OCI-LY7 (cell line): ENCODE results near the gene AFF3. TPM values are rescaled to one million over a fixed set of nuclear protein-coding genes. Genes with fewer than 3 reads are reported as not detected.

Experiments used
- BruUV-seq: library from RNA; stranded (reverse); fragments of 400-500 nt; replicated peaks from 2 replicates; lab custom pipeline; 2021; lab: Mats Ljungman, UMichigan
- CTCF ChIA-PET: fragments of 300-600 bp; sonication (Branson Sonifier 250); formaldehyde crosslinking; loops from one replicate; lab custom pipeline; 2022; ENCODE audit warnings: antibody characterized with exemption; ENCODE audit not compliant: unreplicated experiment; lab: Charles Lee
- POLR2A ChIA-PET: fragments of 300-600 bp; sonication (Branson Sonifier 250); formaldehyde crosslinking; loops from one replicate; lab custom pipeline; 2022; ENCODE audit warnings: antibody characterized with exemption; lab: Charles Lee
- DNase-seq: peaks from one replicate; pipeline ENCODE4 v3.0.0-alpha.2; 2015; ENCODE audit warnings: low spot score
- H2AFZ ChIP-seq: fragments of 200-600 bp; sonication (generic), shearing (Covaris generic); 2 replicates; pipeline ENCODE4 v1.6.1; 2014; ENCODE audit warnings: mild to moderate bottlenecking, antibody characterized with exemption, low read length, moderate library complexity
- H3K27ac ChIP-seq: fragments of 200-600 bp; sonication (generic); 2 replicates; pipeline ENCODE4 v1.5.1; 2014; ENCODE audit warnings: mixed run types, low read depth, mild to moderate bottlenecking, moderate library complexity, low read length, inconsistent platforms; ENCODE audit not compliant: poor library complexity, severe bottlenecking
- H3K36me3 ChIP-seq: fragments of 200-600 bp; sonication (generic); 2 replicates; pipeline ENCODE4 v1.6.1; 2014; ENCODE audit warnings: mild to moderate bottlenecking, antibody characterized with exemption, low read length, moderate library complexity, mixed read lengths; ENCODE audit not compliant: insufficient read depth
- H3K4me1 ChIP-seq: fragments of 200-600 bp; sonication (generic); 2 replicates; pipeline ENCODE4 v1.5.1; 2014; ENCODE audit warnings: mild to moderate bottlenecking, low read length; ENCODE audit not compliant: insufficient read depth, poor library complexity, severe bottlenecking
- H3K4me2 ChIP-seq: fragments of 200-600 bp; sonication (generic); 2 replicates; pipeline ENCODE4 v1.6.1; 2014; ENCODE audit warnings: mild to moderate bottlenecking, low read length
- H3K4me3 ChIP-seq: fragments of 200-600 bp; sonication (generic); 2 replicates; pipeline ENCODE4 v1.5.1; 2014; ENCODE audit warnings: mild to moderate bottlenecking, low read depth, low read length; ENCODE audit not compliant: poor library complexity, severe bottlenecking
- H3K79me2 ChIP-seq: fragments of 200-600 bp; sonication (generic); 2 replicates; pipeline ENCODE4 v1.6.1; 2016; ENCODE audit warnings: low read depth, mild to moderate bottlenecking, low read length, moderate library complexity, mixed read lengths; ENCODE audit not compliant: insufficient read depth
- H3K9me2 ChIP-seq: fragments of 200-600 bp; sonication (generic); 2 replicates; pipeline ENCODE4 v1.6.1; 2016; ENCODE audit warnings: mild to moderate bottlenecking, low read length, mixed read lengths; ENCODE audit not compliant: insufficient read depth
- H3K9me3 ChIP-seq: fragments of 200-600 bp; sonication (generic); 2 replicates; pipeline ENCODE4 v1.6.1; 2014; ENCODE audit warnings: mild to moderate bottlenecking, mixed run types, low read length, mixed read lengths
- H4K20me1 ChIP-seq: fragments of 200-600 bp; sonication (generic); 2 replicates; pipeline ENCODE4 v1.6.1; 2014; ENCODE audit warnings: mild to moderate bottlenecking, antibody characterized with exemption, low read length, moderate library complexity, mixed read lengths; ENCODE audit not compliant: insufficient read depth
- EZH2phosphoT487 ChIP-seq: fragments of 200-600 bp; sonication (generic); IDR thresholded peaks from 2 replicates; pipeline ENCODE4 v1.6.1; 2018; ENCODE audit warnings: low read depth, borderline replicate concordance, mild to moderate bottlenecking, mixed run types, antibody characterized with exemption, low read length, moderate library complexity, mixed read lengths
- intact Hi-C: fragments of 100-400 bp; cut with micrococcal nuclease; formaldehyde crosslinking; loops from one replicate; pipeline ENCODE4 v1.10.0; 2022; ENCODE audit not compliant: unreplicated experiment
- total RNA-seq, 2 experiments: library from RNA; depleted of rRNA in 1 of 2; stranded (reverse); fragments of >200 nt in 1 of 2; shearing (Covaris generic) in 1 of 2; gene quantifications; 2 replicates each; pipeline ENCODE4 v1.2.3, GENCODE V29; 2014 to 2022
- TF ChIP-seq, protein P1 (sequence below): fragments of 200-600 bp; sonication (generic); conservative IDR thresholded peaks from 2 replicates; pipeline ENCODE4 v1.5.1; 2014; ENCODE audit warnings: mild to moderate bottlenecking, antibody characterized with exemption, low read length, moderate library complexity, mixed read lengths

AFF3 gene
- total RNA-seq, 2 experiments from 2014 or later: 131 to 133 TPM

DNA sequence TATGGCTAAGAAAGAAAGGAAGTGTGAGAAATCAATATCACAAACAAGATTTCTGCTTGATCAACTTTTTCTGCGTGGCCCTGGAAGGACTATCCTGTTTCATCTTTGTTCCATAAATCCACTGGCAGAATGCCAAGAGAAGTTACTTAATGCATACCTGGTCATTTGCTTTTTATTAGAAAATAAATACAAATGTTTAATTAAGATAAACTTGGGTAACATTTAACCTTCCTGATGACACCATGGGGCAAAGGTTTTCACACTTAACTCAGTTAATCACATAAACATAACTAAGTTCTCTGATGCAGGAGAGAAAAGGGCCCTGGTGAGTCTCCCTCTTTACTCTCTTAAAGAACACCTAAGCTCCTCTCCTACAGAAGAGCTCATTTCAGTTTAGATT lies 203.3 kb downstream of the AFF3 start:
- Histone ChIP-seq H3K79me2 (no peaks in the 10 kb centered on the region), H3K4me2 (no peak overlapping the region), H3K4me1 (no peaks in the 10 kb centered on the region), H3K36me3 (peaks cover 56% of the 10 kb centered on the region), H4K20me1 (no peaks in the 10 kb centered on the region), H3K9me3 (no peaks in the 10 kb centered on the region), H3K4me3 (no peak overlapping the region), H3K9me2 (no peaks in the 10 kb centered on the region), H3K27ac (no peak overlapping the region), H2AFZ (no peak overlapping the region)
- DNase-seq: no peak
- intact Hi-C loops: no loop called here
- TF ChIP-seq, protein P1, sequence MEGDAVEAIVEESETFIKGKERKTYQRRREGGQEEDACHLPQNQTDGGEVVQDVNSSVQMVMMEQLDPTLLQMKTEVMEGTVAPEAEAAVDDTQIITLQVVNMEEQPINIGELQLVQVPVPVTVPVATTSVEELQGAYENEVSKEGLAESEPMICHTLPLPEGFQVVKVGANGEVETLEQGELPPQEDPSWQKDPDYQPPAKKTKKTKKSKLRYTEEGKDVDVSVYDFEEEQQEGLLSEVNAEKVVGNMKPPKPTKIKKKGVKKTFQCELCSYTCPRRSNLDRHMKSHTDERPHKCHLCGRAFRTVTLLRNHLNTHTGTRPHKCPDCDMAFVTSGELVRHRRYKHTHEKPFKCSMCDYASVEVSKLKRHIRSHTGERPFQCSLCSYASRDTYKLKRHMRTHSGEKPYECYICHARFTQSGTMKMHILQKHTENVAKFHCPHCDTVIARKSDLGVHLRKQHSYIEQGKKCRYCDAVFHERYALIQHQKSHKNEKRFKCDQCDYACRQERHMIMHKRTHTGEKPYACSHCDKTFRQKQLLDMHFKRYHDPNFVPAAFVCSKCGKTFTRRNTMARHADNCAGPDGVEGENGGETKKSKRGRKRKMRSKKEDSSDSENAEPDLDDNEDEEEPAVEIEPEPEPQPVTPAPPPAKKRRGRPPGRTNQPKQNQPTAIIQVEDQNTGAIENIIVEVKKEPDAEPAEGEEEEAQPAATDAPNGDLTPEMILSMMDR: no peak
- no peak for TF ChIP-seq EZH2phosphoT487
- ChIA-PET CTCF (no interaction called here), POLR2A (interaction anchor here (0.7 kb wide), 2 partner anchors 16 to 1536 kb away, joined by 3 read pairs; no protein-coding TSS in a partner anchor)
- no TSS peak for BruUV-seq

DNA sequence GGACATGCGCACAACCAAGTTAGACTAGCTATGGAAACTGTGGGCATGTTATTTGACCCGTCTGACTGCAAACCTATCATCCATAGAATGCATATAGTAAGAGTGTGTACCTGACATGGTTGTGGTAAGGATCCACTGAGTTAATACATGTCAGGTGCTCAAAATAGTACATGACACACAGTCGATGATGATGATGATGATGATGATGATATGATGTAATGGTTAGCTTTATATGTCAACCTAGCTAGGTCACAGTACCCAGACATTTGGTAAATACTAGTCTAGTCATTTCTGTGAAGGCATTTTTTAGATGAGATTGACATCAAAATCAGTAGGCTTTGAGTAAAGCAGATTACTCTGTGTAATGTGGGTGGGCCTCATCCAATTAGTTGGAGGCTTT lies 204.1 kb downstream of the AFF3 start:
- Histone ChIP-seq H3K4me1 (no peaks in the 10 kb centered on the region), H3K9me3 (no peaks in the 10 kb centered on the region), H3K27ac (no peak overlapping the region), H4K20me1 (no peaks in the 10 kb centered on the region), H3K79me2 (no peaks in the 10 kb centered on the region), H3K4me3 (no peak overlapping the region), H2AFZ (no peak overlapping the region), H3K9me2 (no peaks in the 10 kb centered on the region), H3K36me3 (peaks cover 62% of the 10 kb centered on the region), H3K4me2 (no peak overlapping the region)
- TF ChIP-seq, protein P1: no peak
- no peak for TF ChIP-seq EZH2phosphoT487
- BruUV-seq: no TSS peak
- DNase-seq: no peak
- POLR2A ChIA-PET: interaction anchor here (1.1 kb wide), 1 partner anchor 13 kb away, joined by 3 read pairs; no protein-coding TSS in a partner anchor
- CTCF ChIA-PET: no interaction called here
- intact Hi-C loops: no loop called here

DNA sequence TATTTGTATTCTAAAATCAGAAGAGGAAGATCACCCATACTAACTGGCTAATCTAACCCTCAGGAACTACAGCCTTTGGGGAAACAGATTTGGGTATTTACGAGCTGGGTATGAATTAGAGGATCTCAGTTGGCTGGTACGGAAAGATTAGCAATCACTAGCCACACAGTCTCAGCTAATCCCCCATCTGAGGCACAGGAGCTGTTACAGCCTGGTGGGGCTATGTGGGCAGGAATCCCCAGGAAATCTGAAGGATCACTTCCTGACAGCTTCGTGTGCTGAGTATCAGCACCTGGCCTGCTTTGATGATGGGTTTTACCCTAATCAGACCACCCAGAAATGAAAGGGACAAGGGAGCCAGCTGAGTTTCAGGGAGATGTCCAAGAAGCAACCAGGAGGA lies 206.3 kb downstream of the AFF3 start:
- H2AFZ ChIP-seq: no peak overlapping the region
- no peaks in the 10 kb centered on the region for H3K9me2 ChIP-seq
- DNase-seq: no peak
- no TSS peak for BruUV-seq
- no peak overlapping the region for H3K4me2 ChIP-seq
- H3K4me1 ChIP-seq: no peaks in the 10 kb centered on the region
- ChIA-PET POLR2A (interaction anchor here (0.5 kb wide), 1 partner anchor 1082 kb away, joined by 5 read pairs; no protein-coding TSS in a partner anchor), CTCF (no interaction called here)
- H3K4me3 ChIP-seq: no peak overlapping the region
- no peak overlapping the region for H3K27ac ChIP-seq
- no peaks in the 10 kb centered on the region for H3K9me3 ChIP-seq
- intact Hi-C loops: no loop called here
- H4K20me1 ChIP-seq: no peaks in the 10 kb centered on the region
- no peaks in the 10 kb centered on the region for H3K79me2 ChIP-seq
- H3K36me3 ChIP-seq: peaks cover 61% of the 10 kb centered on the region
- TF ChIP-seq EZH2phosphoT487: no peak
- TF ChIP-seq, protein P1: no peak
